Colon (tissue), 2 donors: ENCODE measurements around the gene BFSP2.

Experiments used
- FAIRE-seq: peaks from 2 replicates; lab custom pipeline; 2012; peaks lifted over from hg19 to GRCh38; lab: Jason Lieb, UNC
- donor health status: control.
- donor health status: control.

The BFSP2 gene

DNA sequence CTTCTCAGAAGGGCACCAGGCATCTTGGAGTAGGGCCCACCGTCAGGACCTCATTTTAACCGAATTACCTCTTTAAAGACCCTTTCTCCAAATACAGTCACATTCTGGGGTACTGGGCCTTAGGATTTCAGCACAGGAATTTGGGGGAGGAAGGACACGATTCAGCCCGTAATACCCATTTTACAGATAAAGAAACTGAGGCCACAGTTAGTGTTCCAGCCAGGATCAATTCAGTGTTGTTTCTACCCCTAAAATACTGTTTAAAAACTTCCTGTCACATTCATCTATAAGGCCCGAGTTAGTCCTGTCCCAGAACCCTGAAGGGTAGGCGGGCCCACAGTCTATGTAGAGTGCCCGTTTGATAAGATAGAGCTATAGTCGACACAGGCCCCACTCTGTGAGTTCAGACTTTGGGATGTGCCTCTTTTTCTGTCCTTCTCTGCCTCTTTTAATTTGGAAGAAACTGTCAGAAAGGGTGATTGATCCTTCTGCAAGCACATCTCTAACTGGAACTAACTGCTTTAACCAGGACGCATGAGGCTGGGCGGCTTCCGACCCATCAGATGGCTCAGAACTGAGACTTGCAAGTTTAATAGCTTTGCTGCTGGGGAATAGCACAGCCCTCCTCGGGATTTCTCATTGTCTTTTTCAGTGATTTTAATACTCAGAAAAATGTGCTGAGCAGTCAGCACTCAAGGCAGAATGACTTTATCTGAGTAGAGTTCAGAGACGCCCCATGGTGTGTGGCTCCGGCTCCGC, 19.5 kb downstream of the BFSP2 start:
- FAIRE-seq = no peak

DNA sequence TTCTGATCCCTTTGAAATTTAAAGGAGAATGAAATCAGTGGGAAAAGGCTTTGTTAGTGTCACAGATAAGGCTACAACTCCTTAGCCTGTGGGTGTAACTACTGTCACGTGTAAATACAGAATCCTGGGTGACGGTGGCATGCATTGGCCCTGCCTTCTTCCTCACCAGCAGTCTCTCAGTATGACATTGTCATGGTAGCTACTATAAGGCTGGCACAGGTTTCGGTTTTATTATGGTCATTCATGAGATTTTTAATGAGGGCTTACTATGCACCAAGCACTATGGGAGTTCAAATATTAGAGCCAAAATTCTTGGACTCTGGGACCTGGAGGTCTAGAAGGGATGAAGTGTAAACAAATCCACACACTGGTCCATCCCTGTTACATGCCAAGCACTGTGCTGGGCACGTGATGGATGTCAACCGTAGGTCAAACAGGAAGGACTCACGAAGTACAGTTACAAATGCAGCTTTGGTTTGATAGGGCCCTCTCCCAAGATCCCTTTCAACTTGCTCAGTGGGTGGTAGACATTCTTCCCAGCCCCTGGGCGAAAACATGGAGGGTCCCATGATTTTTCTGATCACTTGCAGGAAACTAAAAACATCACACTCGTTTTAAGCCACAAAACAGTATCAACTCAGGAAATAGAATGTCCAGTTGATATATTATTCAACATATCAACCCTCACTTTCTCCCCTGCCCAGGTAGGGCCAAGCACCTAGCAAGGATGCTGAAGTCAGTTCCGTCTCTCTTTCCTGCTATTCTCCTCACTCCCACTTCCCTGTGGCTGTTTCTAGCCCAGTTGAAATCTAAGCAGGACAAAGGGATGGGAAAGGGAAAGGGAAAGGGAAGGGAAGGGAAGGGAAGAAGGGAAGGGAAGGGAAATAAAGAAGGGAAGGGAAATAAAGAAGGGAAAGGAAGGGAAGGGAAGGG, 25.3 kb downstream of the BFSP2 start:
- FAIRE-seq = no peak

DNA sequence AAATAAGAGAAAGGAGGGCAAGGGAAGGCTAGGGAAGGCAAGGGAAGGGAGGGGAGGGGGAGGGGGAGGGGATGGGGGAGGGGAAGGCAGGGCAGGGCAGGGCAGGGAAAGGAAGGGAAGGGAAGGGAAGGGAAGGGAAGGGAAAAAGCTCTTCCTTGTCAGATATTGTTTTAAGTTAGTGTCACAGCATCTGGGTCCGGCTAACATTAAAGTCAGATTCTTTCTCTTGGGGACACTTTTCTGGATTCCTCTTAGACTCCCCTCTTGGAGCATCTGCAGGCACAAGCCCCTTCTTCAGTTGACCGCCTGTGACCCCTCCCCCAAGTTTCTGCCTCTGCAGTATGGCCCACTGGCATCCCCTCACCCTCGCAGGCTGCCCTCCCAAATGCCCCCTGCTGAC, 26.0 kb downstream of the BFSP2 start:
- FAIRE-seq = no peak

DNA sequence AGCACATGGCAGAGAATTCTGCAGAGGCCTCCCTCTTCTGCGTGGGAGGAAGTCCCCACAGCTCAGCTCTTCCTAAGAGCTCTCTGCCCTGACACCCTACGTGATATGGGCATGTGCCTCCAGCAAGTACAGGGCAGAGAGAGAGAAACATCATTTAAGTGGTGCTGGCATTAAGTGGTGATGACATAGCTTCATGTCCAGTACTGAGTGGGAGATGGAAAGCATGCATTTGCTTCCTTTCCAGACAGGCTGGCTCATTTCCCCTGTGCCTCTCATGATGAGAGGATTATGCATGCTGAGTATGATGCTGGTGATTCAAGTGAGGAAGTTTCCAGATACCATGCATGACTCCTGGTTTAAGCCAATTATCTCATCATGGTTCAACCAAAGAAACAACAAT, 26.9 kb downstream of the BFSP2 start:
- no peak for FAIRE-seq

DNA sequence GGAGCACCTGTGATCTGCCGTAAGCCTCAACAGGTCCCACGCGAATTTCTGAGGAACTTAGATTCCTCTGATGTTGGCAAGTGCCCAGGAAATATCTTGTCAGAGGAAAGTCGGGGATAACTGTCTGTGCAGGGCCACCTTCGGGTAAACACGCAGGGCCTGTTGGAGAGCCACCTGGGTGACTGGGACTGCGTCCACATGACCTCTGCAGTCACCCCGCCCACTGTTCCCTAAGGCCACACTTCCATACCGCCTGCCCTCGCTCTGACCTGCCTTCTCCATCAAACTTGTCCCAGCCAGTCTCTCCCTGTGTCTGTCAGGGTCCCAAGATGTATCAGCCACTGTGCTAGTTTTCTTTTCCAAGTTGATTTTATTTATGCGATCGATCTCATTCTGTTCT, 28.7 kb downstream of the BFSP2 start:
- FAIRE-seq = no peak

DNA sequence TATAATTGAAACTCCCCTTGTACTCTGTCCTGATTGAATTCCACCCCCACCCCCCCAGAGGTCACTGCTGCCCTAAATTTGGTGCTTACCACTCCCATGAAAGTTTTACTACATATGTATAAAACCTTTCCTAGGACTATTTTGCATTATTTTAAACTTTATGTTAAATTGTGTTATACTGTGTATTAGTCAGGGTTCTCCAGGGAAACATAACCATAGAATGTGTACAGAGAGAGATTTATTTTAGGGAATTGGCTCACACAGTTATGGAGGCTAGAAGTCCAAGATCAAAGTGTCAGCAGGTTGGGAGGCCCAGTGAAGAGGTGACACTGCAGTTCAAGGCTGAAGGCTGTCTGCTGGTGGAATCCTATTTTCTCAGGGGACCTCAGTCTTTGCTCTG, 29.2 kb downstream of the BFSP2 start:
- FAIRE-seq = no peak

DNA sequence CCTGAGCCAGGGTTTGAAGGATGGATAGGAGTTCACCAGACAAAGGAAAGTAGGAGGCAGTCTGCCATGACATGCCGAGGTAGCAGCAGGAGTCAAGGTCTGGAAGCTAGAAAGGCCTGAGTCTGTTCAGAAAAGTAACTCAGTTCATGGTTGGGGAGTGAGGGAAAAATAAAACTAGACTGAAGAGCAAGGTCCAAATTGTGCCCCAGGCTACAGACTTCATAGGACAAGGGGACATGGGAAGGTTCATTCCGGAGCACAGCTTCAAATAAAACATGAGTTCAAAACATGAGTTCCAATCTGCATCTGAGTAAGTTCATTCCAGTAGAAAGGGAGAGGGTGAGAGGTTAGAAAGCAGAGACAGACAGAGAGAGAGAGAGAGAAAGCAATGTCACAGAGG, 39.7 kb downstream of the BFSP2 start:
- FAIRE-seq = no peak

DNA sequence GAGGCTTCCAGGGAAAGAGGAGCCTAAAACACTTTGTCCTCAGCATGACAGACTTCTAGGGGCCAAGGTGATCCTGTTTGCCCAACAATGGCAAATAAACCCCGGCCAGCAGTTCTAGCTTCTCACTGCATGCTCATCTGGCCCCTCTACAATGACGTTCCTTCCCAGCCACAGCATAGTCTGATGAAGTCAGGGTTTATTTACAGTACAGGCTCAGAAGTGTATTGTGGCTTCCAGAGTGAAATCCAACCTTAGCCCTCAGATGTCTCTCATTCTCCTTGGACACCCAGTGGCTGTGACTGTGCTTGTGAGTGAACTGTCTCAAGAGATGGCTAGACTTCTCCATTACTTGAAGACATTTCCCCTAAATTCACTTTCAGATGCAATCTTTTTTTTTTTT, 40.8 kb downstream of the BFSP2 start:
- no peak for FAIRE-seq

DNA sequence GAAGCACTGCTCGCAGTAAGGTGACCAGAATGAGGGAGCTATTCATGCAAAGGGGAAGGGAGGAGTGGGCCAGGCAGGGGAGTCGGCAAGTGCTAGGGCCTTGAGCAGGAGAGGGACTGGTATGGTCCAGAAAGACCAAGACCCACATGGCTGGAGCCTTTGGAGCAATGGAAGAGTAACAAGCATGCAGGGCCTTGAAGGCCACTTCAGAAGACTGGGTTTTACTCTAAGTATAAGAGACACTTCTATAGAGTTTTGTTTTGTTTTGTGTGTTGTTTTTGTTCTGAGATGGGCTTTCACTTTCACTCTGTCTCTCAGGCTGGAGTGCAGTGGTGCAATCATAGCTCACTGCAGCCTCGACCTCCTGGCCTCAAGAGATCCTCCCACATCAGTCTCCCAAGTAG, 42.0 kb downstream of the BFSP2 start:
- FAIRE-seq = no peak

DNA sequence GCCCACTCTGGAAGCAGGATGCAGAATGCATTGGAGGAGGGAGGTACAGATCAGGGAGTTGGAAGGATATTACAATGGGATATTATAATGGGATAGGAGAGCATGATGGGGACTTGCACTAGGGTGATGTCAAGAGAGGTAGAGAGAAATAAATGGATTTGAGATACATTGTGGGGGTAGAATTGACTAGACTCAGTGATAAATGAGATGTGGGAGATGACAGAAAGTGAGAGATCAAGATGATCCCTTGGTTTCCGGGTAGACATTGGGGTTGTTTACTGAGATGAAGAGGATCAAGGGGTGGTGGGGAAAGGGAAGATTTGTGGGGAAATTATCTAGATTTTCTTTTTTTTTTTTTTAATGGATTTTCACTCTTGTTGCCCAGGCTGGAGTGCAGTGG, 42.7 kb downstream of the BFSP2 start:
- no peak for FAIRE-seq

DNA sequence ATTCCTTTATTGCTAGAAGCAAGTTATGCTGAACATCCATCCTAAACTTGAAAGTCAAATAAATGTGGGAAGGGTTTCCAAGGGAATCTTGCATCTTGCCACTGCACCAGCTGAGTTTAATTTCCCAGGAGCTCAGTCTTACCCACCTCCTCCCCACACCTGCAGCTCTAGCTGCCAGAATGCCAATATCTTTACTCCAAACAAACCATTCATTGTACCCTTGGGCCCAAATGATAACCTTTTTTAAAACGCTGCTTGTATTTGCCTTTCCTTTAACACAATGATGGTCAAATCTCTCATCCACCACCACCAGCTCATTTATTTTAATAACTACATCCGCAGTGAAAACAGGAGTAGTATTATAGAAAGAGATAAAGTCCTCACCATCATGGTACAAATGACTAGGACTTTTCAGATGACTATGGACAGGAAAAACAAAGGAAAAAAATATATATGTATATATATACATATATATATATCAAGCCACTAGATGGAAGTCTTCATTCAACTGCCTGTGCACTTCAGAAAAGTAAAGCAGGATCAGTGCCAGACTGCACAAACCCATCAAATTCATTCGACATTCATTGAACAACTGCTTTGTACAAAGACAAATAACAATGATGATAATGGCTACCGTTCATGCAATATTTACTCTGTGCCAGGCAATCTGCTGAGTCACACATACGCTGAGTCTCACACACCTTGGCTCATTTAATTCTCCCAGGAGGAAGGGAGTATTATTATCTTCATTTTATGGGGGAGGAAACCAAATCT, 44.0 kb downstream of the BFSP2 start:
- no peak for FAIRE-seq

DNA sequence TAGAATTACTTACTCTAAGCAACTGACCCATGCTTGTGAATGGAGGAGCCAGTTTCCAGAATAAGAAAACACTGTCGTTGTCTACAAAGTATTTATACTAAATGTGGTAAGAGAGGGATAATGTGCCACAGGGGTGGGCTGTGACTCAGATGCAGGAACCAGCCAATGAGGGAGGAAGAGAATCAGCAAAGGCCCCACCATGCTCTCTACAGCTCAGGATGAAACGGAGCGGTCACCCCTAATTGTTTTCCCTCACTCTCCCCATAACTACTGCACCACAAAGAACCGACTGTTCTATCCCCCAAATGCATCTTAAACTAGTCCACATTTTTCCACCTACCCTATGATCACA, 44.5 kb downstream of the BFSP2 start:
- FAIRE-seq = no peak

DNA sequence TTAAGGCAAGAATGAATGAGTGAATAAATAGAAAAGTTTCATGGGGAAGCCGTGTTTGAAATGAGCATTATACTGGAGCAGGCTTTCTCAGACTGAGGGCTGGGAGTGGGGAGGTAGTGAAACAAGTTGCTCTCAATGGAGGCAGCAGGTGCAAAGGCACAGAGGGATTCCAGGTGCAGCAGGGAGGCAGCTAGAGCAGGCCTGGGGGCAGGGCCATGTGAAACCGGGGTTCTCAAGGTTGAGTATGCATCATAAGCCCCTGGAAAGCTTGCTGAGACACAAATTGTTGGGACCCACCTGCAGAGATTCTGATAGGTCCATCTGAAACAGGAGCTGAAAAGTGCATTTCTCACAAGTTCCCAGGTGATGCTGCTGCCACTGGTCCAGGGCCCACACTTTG, 45.3 kb downstream of the BFSP2 start:
- FAIRE-seq = no peak

DNA sequence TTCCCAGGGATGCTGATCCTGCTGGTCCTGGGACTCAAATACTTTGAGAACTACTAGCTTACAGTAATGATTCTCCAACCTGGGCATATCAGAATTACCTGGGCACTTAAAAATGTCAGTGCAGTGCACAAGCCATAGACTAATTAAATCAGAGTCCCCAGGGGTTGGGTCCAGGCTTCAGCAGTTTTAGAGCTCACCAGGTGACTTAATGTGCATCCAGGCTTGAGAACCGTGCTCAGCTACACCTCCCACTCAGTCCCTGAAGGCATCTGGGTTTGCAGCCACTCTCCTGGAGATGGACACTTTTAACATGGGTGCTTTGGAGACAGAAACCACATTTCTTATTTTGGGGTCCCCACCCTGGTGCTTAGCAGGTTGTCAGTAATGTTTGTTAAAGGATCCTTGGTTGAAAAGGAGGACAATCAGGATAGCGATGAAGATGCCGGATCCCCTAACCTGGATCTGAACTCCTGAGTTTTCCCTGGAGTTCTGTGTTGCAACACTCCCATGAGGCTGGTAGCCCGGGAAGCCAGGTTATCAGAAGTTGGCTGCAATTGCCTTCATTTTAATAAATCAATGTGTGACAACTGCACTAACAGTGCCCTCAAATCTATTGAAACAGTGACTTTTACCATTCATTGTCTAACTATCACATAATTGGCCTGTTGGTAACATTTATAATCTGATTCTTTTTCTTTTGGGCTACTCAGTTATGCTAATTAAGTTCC, 48.1 kb downstream of the BFSP2 start:
- no peak for FAIRE-seq

DNA sequence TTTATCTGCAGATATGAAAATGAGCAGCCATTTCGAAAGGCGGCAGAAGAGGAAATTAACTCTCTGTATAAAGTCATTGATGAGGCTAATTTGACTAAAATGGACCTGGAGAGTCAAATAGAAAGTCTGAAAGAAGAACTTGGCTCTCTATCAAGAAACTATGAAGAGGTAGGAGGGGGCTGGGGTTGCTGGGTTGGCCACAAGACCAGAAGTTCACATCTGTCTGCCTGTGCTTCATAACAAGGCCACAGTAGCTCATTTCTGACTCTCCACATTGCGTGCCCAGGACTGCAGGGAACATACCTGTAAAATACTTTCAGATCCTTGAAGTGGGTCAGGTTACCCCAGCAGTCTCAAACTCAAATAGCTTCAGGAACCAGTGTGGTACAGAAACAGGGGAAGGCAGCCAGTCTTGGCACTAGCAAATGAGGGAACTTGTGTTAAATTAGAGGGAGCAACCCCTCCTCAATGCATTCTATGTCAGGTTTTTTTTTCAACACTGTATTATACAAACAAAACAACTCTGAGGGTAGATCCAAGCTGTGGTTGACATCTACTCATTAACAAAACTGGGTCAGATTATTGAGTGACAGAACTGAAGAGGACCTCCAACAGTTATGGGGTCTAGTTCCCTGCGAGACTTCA, 48.7 kb downstream of the BFSP2 start:
- FAIRE-seq = no peak

DNA sequence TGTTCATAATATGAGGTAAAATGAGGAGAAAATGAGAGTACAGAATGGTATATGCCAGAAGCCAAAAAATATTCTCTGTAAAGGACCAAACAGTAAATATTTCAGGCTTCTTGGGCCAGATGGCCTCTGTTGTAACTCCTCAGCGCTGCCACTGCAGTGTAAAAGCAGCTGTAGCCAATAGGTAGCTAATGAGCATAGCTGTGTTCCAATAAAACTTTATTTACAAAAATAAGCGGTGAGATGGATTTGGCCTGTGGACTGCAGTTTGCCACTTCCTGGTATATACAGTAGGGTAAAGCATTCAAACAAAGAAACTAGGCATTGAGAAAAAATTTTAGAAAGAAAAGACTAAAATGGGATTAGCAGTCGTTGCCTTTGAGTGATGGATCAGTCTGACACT, 51.5 kb downstream of the BFSP2 start:
- FAIRE-seq = no peak

DNA sequence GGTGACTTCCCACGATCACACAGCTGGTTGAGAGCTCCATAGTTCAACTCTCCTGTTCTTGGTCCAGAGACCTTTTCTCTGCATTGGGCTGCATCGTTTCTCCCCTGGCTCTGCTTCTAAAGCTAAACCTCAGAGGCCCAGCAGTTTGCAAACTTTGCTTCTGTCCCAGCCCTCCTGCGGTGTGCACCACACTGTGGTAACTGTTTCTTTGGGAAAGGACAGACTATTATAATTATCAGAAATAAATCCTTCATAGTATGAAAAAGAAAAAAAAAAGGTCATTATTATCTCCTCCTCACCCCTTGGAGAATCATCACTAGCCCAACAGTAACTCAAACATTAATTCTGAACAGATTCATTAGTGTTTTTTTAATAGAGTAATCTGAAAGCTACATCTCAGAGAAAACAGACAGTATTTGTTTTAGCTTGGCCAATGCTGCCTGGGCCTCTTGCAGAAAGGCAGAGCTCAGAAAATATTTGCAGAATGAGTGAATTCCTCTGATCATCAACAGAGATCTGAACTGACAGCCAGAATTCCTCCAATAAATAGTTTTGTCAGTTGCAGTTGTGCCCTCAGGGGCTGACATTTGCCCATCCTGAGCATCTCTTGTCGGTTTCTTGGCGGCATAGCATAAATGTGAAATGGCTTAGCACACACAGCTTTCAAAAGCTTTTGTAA, 52.9 kb downstream of the BFSP2 start:
- no peak for FAIRE-seq

DNA sequence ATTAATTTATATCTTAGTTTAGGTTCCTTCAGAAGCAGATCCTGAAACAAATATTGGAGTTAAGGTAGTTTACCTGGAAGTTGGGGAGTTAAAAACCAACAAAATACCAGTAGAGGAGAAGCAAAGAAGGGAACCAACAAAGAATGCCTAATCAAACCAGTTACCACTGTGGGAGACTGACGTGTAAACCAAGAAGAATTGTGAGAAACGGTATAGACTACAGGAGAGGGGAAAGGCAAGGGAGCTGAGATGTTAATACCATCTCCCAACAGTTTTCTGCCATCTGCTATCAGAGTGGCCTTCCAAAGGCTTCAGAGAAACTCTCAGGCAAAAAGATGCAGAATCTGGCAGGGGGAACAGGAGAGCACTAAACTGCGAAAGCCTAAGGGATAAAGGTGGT, 53.5 kb downstream of the BFSP2 start:
- no peak for FAIRE-seq

DNA sequence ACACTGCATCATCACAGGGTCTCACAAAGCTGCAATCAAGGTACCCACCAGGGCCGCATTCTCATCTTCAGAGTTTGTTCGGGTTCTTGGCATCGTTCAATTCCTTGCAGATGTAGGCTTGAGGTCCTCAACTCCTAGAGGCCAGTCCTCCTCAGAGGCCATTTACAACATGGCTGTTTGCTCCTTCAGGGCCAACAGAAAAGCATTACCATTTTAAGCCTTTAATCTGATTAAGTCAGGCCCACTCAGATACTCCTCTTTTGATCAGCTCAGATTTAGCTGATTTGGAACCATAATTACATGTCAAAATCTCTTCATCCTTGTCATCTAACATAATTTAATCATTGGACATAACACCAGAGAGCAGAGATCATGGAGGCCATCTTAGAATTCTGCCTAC, 55.4 kb downstream of the BFSP2 start:
- FAIRE-seq = no peak

DNA sequence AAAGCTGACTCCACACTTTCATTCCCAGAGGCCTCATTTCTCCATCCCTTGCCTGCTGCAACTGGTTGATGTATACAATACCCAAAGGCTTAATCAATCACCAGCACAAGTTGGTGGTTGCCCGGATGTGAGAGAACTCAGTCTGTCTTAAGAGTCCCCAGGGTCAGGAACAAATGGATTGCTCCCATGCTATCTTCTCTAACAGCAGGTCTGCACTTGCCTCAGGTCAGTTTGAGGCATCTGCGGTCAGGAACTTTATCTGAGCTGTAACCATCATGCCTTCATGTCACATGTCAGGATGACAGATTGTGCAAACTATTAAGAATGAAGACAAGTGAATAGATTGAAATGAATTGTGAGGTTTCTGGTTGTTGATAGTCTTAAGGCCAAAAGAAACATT, 56.1 kb downstream of the BFSP2 start:
- no peak for FAIRE-seq

DNA sequence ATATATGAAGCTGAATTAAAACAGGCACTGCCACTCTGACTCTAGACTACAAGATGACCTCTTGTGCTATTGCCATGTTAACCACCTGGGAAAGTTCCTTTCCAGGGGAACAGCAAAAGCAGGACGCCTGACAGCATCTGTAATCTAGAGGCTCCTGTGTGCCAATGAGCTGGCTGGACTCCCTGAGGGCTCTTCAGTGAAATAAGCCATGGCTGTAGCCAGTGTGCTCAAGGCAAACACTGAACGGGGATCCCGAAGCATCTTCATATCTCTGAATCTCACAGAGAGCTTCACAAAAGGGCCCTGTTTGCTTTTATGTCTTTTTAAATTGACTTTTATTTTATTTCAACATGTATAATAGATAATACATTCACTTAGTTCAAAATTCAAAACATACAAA, 57.2 kb downstream of the BFSP2 start:
- no peak for FAIRE-seq
